Measurements from ENCODE around the gene PALB2.

PALB2 gene

GRCh38 chr16:23670137-23670776 lies 29.1 kb upstream of the PALB2 start:
- no peak overlapping the region for H3K4me3 Mint-ChIP-seq
- peaks cover 13% of the 10 kb centered on the region for H3K4me1 Mint-ChIP-seq
- no peak for TF ChIP-seq CTCF (IDR thresholded peaks at IDR 0.05; ENCODE audit: unreplicated experiment in 3 of 3)
- no peaks in the 10 kb centered on the region for H3K9me3 Mint-ChIP-seq
- no peak overlapping the region for H3K27ac Mint-ChIP-seq
- no peaks in the 10 kb centered on the region for H3K27me3 Mint-ChIP-seq (ENCODE audit: low read depth)
- H3K36me3 Mint-ChIP-seq (ENCODE audit: low read depth) = peaks cover 59% of the 10 kb centered on the region

GRCh38 chr16:23668873-23669272 lies 27.8 kb upstream of the PALB2 start:
- H3K27ac Mint-ChIP-seq = no peak overlapping the region
- no peak for TF ChIP-seq CTCF (IDR thresholded peaks at IDR 0.05; ENCODE audit: unreplicated experiment in 3 of 3)

GRCh38 chr16:23668225-23668624 lies 27.1 kb upstream of the PALB2 start:
- Mint-ChIP-seq H3K4me3 (no peak overlapping the region), H3K4me1 (no peaks in the 10 kb centered on the region), H3K27me3 (ENCODE audit: low read depth) (no peaks in the 10 kb centered on the region), H3K27ac (no peak overlapping the region), H3K36me3 (ENCODE audit: low read depth) (peaks cover 69% of the 10 kb centered on the region), H3K9me3 (no peaks in the 10 kb centered on the region)
- no peak for TF ChIP-seq CTCF (IDR thresholded peaks at IDR 0.05; ENCODE audit: unreplicated experiment in 3 of 3)

More at GRCh38 chr16:23668873-23669272, 27.8 kb upstream of the PALB2 start:
- H3K4me3 Mint-ChIP-seq = no peak overlapping the region
- H3K27me3 Mint-ChIP-seq (ENCODE audit: low read depth) = no peaks in the 10 kb centered on the region
- H3K4me1 Mint-ChIP-seq = peaks cover 6% of the 10 kb centered on the region
- no peaks in the 10 kb centered on the region for H3K9me3 Mint-ChIP-seq
- peaks cover 66% of the 10 kb centered on the region for H3K36me3 Mint-ChIP-seq (ENCODE audit: low read depth)

GRCh38 chr16:23667355-23667659 lies 26.2 kb upstream of the PALB2 start:
- no peak overlapping the region for H3K27ac Mint-ChIP-seq
- H3K27me3 Mint-ChIP-seq (ENCODE audit: low read depth) = no peaks in the 10 kb centered on the region
- H3K4me3 Mint-ChIP-seq = no peak overlapping the region
- no peaks in the 10 kb centered on the region for H3K9me3 Mint-ChIP-seq
- no peak for TF ChIP-seq CTCF (IDR thresholded peaks at IDR 0.05; ENCODE audit: unreplicated experiment in 3 of 3)
- H3K36me3 Mint-ChIP-seq (ENCODE audit: low read depth) = peaks cover 76% of the 10 kb centered on the region
- no peaks in the 10 kb centered on the region for H3K4me1 Mint-ChIP-seq

- no peak overlapping the region for H3K4me3 Mint-ChIP-seq
- H3K36me3 Mint-ChIP-seq (ENCODE audit: low read depth) = peaks cover 76% of the 10 kb centered on the region
- no peak for TF ChIP-seq CTCF (IDR thresholded peaks at IDR 0.05; ENCODE audit: unreplicated experiment in 3 of 3)
- H3K27me3 Mint-ChIP-seq (ENCODE audit: low read depth) = no peaks in the 10 kb centered on the region
- no peak overlapping the region for H3K27ac Mint-ChIP-seq
- no peaks in the 10 kb centered on the region for H3K4me1 Mint-ChIP-seq
- no peaks in the 10 kb centered on the region for H3K9me3 Mint-ChIP-seq
Observed at GRCh38 chr16:23666571-23667354, 25.7 kb upstream of the PALB2 start.

GRCh38 chr16:23663918-23664317 lies 22.8 kb upstream of the PALB2 start:
- Mint-ChIP-seq H3K27me3 (ENCODE audit: low read depth) (no peaks in the 10 kb centered on the region), H3K4me3 (no peak overlapping the region)

More at GRCh38 chr16:23663918-23664317, 22.8 kb upstream of the PALB2 start:
- Mint-ChIP-seq H3K27ac (no peak overlapping the region), H3K4me1 (no peaks in the 10 kb centered on the region), H3K9me3 (no peaks in the 10 kb centered on the region), H3K36me3 (ENCODE audit: low read depth) (peaks cover 76% of the 10 kb centered on the region)
- TF ChIP-seq CTCF (IDR thresholded peaks at IDR 0.05; ENCODE audit: unreplicated experiment in 3 of 3) = no peak
